Activated naive CD4-positive, alpha-beta T cell treated with anti-CD3 and anti-CD28 coated beads, Interleukin-2, amount 50 U/mL, for 24 hours (primary cell): ENCODE measurements around the gene COPG2.
A peak's percentile ranks its signal among the peaks of the same experiment; 100 is the strongest.

Experiments used
- H3K27ac Mint-ChIP-seq: one replicate; pipeline ENCODE4 v1.8.0; 2021; ENCODE audit warnings: mild to moderate bottlenecking, mixed read lengths
- H3K27me3 Mint-ChIP-seq: one replicate; pipeline ENCODE4 v1.8.0; 2021; ENCODE audit warnings: mixed read lengths
- H3K36me3 Mint-ChIP-seq: one replicate; pipeline ENCODE4 v1.8.0; 2021; ENCODE audit warnings: mixed read lengths
- H3K4me1 Mint-ChIP-seq: one replicate; pipeline ENCODE4 v1.8.0; 2021; ENCODE audit warnings: mixed read lengths
- H3K4me3 Mint-ChIP-seq: one replicate; pipeline ENCODE4 v1.8.0; 2021; ENCODE audit warnings: mild to moderate bottlenecking, mixed read lengths
- H3K9me3 Mint-ChIP-seq: one replicate; pipeline ENCODE4 v1.8.0; 2021; ENCODE audit warnings: mixed read lengths

The COPG2 gene

GRCh38 chr7:130483031-130483430, 185.5 kb downstream of the COPG2 start:
- Mint-ChIP-seq H3K9me3 (no peaks in the 10 kb centered on the region), H3K27ac (no peak overlapping the region), H3K4me3 (no peak overlapping the region), H3K4me1 (peaks cover 25% of the 10 kb centered on the region), H3K27me3 (peaks cover 16% of the 10 kb centered on the region), H3K36me3 (peaks cover 2% of the 10 kb centered on the region)

- Mint-ChIP-seq H3K4me3 (no peak overlapping the region), H3K36me3 (peaks cover 2% of the 10 kb centered on the region), H3K27me3 (peaks cover 13% of the 10 kb centered on the region), H3K27ac (no peak overlapping the region), H3K4me1 (peaks cover 21% of the 10 kb centered on the region), H3K9me3 (no peaks in the 10 kb centered on the region)
These were observed 186.7 kb downstream of the COPG2 start for GRCh38 chr7:130481898-130482297.

GRCh38 chr7:130479716-130480400, 188.7 kb downstream of the COPG2 start:
- Mint-ChIP-seq H3K36me3 (no peaks in the 10 kb centered on the region), H3K27ac (no peak overlapping the region), H3K4me3 (no peak overlapping the region), H3K9me3 (no peaks in the 10 kb centered on the region), H3K4me1 (peaks cover 3% of the 10 kb centered on the region), H3K27me3 (peaks cover 9% of the 10 kb centered on the region)

- H3K36me3 Mint-ChIP-seq, result no peaks in the 10 kb centered on the region
- H3K27ac Mint-ChIP-seq, result no peak overlapping the region
- H3K9me3 Mint-ChIP-seq, result no peaks in the 10 kb centered on the region
- H3K27me3 Mint-ChIP-seq, result peaks cover 8% of the 10 kb centered on the region
- H3K4me1 Mint-ChIP-seq, result no peaks in the 10 kb centered on the region
- no peak overlapping the region for H3K4me3 Mint-ChIP-seq
These were observed 189.6 kb downstream of the COPG2 start for GRCh38 chr7:130478991-130479390.

- Mint-ChIP-seq H3K27me3 (no peaks in the 10 kb centered on the region), H3K4me3 (no peak overlapping the region), H3K9me3 (no peaks in the 10 kb centered on the region), H3K4me1 (no peaks in the 10 kb centered on the region), H3K36me3 (no peaks in the 10 kb centered on the region), H3K27ac (peak overlapping the region; percentile 8)
These were observed 192.0 kb downstream of the COPG2 start for GRCh38 chr7:130476297-130477150.

GRCh38 chr7:130475776-130476175, 192.8 kb downstream of the COPG2 start:
- Mint-ChIP-seq H3K4me3 (no peak overlapping the region), H3K36me3 (no peaks in the 10 kb centered on the region), H3K27me3 (no peaks in the 10 kb centered on the region), H3K9me3 (no peaks in the 10 kb centered on the region), H3K27ac (no peak overlapping the region), H3K4me1 (no peaks in the 10 kb centered on the region)

- Mint-ChIP-seq H3K27me3 (peaks cover 2% of the 10 kb centered on the region), H3K4me3 (no peak overlapping the region), H3K9me3 (no peaks in the 10 kb centered on the region), H3K27ac (no peak overlapping the region), H3K36me3 (no peaks in the 10 kb centered on the region), H3K4me1 (no peaks in the 10 kb centered on the region)
These were observed 194.7 kb downstream of the COPG2 start for GRCh38 chr7:130473876-130474275.

- no peaks in the 10 kb centered on the region for H3K36me3 Mint-ChIP-seq
- H3K4me3 Mint-ChIP-seq, result no peak overlapping the region
- no peak overlapping the region for H3K27ac Mint-ChIP-seq
These were observed 195.3 kb downstream of the COPG2 start for GRCh38 chr7:130473289-130473688.

GRCh38 chr7:130471974-130472373, 196.6 kb downstream of the COPG2 start:
- Mint-ChIP-seq H3K27me3 (peaks cover 2% of the 10 kb centered on the region), H3K4me3 (no peak overlapping the region), H3K4me1 (no peaks in the 10 kb centered on the region), H3K27ac (no peak overlapping the region), H3K9me3 (no peaks in the 10 kb centered on the region), H3K36me3 (no peaks in the 10 kb centered on the region)

More at GRCh38 chr7:130473289-130473688, 195.3 kb downstream of the COPG2 start:
- peaks cover 2% of the 10 kb centered on the region for H3K27me3 Mint-ChIP-seq
- H3K4me1 Mint-ChIP-seq, result no peaks in the 10 kb centered on the region
- H3K9me3 Mint-ChIP-seq, result no peaks in the 10 kb centered on the region

- no peaks in the 10 kb centered on the region for H3K36me3 Mint-ChIP-seq
- peaks cover 4% of the 10 kb centered on the region for H3K4me1 Mint-ChIP-seq
- H3K27ac Mint-ChIP-seq, result peak overlapping the region; percentile 6
- H3K27me3 Mint-ChIP-seq, result peaks cover 2% of the 10 kb centered on the region
- no peaks in the 10 kb centered on the region for H3K9me3 Mint-ChIP-seq
- H3K4me3 Mint-ChIP-seq, result no peak overlapping the region
These were observed 199.9 kb downstream of the COPG2 start for GRCh38 chr7:130468612-130469011.

GRCh38 chr7:130463553-130464434, 204.8 kb downstream of the COPG2 start:
- Mint-ChIP-seq H3K27me3 (no peaks in the 10 kb centered on the region), H3K9me3 (peaks cover 4% of the 10 kb centered on the region), H3K4me1 (peaks cover 9% of the 10 kb centered on the region), H3K36me3 (peaks cover 4% of the 10 kb centered on the region), H3K27ac (no peak overlapping the region), H3K4me3 (no peak overlapping the region)

GRCh38 chr7:130461272-130461671, 207.3 kb downstream of the COPG2 start:
- Mint-ChIP-seq H3K4me1 (peaks cover 19% of the 10 kb centered on the region), H3K27ac (no peak overlapping the region), H3K36me3 (peaks cover 8% of the 10 kb centered on the region), H3K9me3 (peaks cover 5% of the 10 kb centered on the region), H3K27me3 (no peaks in the 10 kb centered on the region), H3K4me3 (no peak overlapping the region)

GRCh38 chr7:130458257-130458656, 210.3 kb downstream of the COPG2 start:
- H3K4me3 Mint-ChIP-seq, result peak overlapping the region; percentile 72

More at GRCh38 chr7:130458257-130458656, 210.3 kb downstream of the COPG2 start:
- peaks cover 8% of the 10 kb centered on the region for H3K36me3 Mint-ChIP-seq
- H3K4me1 Mint-ChIP-seq, result peaks cover 26% of the 10 kb centered on the region
- H3K9me3 Mint-ChIP-seq, result peaks cover 5% of the 10 kb centered on the region
- no peaks in the 10 kb centered on the region for H3K27me3 Mint-ChIP-seq
- H3K27ac Mint-ChIP-seq, result no peak overlapping the region
